Neural crest cell (in vitro differentiated cells): ENCODE data around the gene SERPINB7. TPM values are rescaled to one million over a fixed set of nuclear protein-coding genes. Genes with fewer than 3 reads are reported as not detected.

Experiments
- DNase-seq: peaks from one replicate; pipeline ENCODE4 v3.0.0; 2021; ENCODE audit warnings: low read depth, mixed read lengths, low spot score
- H3K27ac Mint-ChIP-seq: one replicate; pipeline ENCODE4 v1.8.0; 2021; ENCODE audit warnings: mild to moderate bottlenecking, mixed read lengths; ENCODE audit not compliant: unreplicated experiment
- H3K27me3 Mint-ChIP-seq: 2 replicates; pipeline ENCODE4 v1.8.0; 2021; ENCODE audit warnings: low read depth, mild to moderate bottlenecking, mixed read lengths
- H3K36me3 Mint-ChIP-seq: 2 replicates; pipeline ENCODE4 v1.8.0; 2021; ENCODE audit warnings: low read depth, mild to moderate bottlenecking, mixed read lengths
- H3K4me1 Mint-ChIP-seq: 2 replicates; pipeline ENCODE4 v1.8.0; 2021; ENCODE audit warnings: mixed read lengths
- H3K4me3 Mint-ChIP-seq: one replicate; pipeline ENCODE4 v1.8.0; 2021; ENCODE audit warnings: mild to moderate bottlenecking, mixed read lengths
- H3K9me3 Mint-ChIP-seq: 2 replicates; pipeline ENCODE4 v1.8.0; 2021; ENCODE audit warnings: mixed read lengths
- total RNA-seq: library from RNA; stranded (reverse); gene quantifications from 2 replicates; pipeline ENCODE4 v1.2.1, GENCODE V29; 2021
- TF ChIP-seq, protein P1 (sequence below): fragments of 200-600 bp; sonication (generic); conservative IDR thresholded peaks from 2 replicates; pipeline ENCODE4 v1.5.0; 2021; ENCODE audit warnings: antibody characterized with exemption, mild to moderate bottlenecking

SERPINB7 gene
- total RNA-seq, 1 donor from 2014 or later: not detected

DNA sequence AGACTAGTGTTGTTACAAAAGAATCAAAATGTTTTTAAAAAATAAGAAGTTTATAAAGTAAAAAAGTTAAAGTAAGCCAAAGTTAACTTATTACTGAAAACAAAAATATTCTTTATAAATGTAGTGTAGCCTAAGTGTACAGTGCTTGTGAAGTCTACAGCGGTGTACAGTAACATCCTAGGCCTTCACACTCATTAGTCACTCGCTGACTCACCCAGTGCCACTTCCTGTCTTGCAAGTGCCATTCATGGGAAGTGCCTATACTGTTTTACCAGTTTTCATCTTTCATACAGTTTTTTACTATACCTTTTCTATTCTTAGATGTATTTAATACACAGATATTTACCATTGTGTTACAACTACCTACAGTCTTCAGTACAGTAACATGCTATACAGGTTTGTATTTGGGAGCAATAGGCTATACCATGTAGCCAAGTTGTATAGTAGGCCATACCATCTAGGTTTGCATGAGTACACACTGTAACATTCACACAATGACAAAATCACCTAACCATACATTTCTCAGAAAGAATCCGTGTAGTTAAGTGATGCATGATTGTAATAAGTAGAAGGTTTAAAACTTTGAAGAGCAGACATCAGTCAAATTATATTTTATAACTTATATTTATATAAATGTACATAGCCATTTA is 13.4 kb downstream of the SERPINB7 start:
- no peak overlapping the region for H3K4me3 Mint-ChIP-seq
- no peaks in the 10 kb centered on the region for H3K36me3 Mint-ChIP-seq
- no peaks in the 10 kb centered on the region for H3K4me1 Mint-ChIP-seq
- no peak for DNase-seq
- no peaks in the 10 kb centered on the region for H3K27me3 Mint-ChIP-seq
- TF ChIP-seq, protein P1, sequence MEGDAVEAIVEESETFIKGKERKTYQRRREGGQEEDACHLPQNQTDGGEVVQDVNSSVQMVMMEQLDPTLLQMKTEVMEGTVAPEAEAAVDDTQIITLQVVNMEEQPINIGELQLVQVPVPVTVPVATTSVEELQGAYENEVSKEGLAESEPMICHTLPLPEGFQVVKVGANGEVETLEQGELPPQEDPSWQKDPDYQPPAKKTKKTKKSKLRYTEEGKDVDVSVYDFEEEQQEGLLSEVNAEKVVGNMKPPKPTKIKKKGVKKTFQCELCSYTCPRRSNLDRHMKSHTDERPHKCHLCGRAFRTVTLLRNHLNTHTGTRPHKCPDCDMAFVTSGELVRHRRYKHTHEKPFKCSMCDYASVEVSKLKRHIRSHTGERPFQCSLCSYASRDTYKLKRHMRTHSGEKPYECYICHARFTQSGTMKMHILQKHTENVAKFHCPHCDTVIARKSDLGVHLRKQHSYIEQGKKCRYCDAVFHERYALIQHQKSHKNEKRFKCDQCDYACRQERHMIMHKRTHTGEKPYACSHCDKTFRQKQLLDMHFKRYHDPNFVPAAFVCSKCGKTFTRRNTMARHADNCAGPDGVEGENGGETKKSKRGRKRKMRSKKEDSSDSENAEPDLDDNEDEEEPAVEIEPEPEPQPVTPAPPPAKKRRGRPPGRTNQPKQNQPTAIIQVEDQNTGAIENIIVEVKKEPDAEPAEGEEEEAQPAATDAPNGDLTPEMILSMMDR: no peak
- H3K27ac Mint-ChIP-seq: no peak overlapping the region
- H3K9me3 Mint-ChIP-seq: no peaks in the 10 kb centered on the region

DNA sequence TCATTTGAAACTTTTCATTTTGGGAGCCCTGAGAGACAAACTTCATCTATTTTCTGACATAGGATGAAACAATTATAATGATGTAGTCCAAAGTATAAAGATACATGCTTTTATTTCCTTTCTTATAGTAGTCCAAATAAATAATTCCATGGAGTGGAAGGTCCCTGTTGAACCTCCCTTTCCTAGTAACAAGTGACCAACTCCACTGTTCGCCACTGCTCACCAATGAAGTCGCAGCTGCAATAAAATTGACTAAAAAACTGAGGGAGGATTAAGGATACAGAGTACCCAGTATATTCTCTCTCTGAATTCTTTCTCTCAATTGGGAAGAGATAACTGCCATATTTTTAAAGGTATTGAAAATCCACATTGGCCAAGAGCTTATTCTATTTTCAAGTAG is 14.1 kb downstream of the SERPINB7 start:
- TF ChIP-seq, protein P1: no peak
- no peak for DNase-seq
- H3K4me1 Mint-ChIP-seq: no peaks in the 10 kb centered on the region
- no peaks in the 10 kb centered on the region for H3K9me3 Mint-ChIP-seq
- H3K4me3 Mint-ChIP-seq: no peak overlapping the region
- no peaks in the 10 kb centered on the region for H3K27me3 Mint-ChIP-seq
- no peaks in the 10 kb centered on the region for H3K36me3 Mint-ChIP-seq
- H3K27ac Mint-ChIP-seq: no peak overlapping the region

DNA sequence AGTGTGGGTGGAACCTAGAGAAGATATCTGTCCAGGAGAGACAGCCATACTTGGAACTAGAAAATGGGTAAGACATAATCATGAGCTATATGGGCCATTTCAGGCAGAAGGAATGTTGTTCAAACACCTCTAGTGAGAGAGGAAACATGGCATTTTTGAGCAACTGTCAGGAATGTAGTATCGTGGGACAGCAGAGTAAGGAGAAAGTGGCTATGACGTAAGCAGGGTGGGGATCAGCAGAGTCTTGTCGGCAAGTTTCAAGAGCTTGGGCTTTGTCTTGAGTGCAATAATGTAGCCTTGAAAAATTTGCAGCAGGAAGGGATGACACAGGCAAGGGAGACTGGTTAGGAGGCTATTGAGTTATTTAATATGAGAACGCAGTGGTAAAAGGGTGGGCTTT is 20.4 kb downstream of the SERPINB7 start:
- Mint-ChIP-seq H3K9me3 (no peaks in the 10 kb centered on the region), H3K4me1 (no peaks in the 10 kb centered on the region), H3K4me3 (no peak overlapping the region), H3K27me3 (no peaks in the 10 kb centered on the region), H3K36me3 (no peaks in the 10 kb centered on the region), H3K27ac (no peak overlapping the region)
- no peak for DNase-seq
- TF ChIP-seq, protein P1: no peak

DNA sequence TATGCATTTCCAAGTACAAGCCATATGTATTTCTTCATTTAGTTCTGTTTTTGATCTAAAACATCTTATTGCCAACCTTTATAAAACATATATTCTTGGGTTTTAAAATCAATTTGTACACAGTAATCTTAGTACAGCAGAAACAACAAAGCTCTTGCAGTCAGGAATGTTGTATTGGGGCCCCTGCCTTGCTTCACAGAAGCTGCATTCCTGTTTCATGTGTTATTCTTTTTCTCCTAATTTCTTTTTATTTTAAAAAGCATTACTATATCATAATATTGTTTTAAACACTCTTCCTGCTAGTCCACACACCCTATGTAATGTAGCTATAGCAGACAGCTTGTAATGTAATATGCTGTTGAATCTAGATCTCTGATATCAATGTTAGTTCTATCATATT is 24.0 kb downstream of the SERPINB7 start:
- H3K36me3 Mint-ChIP-seq: no peaks in the 10 kb centered on the region
- TF ChIP-seq, protein P1: no peak
- H3K9me3 Mint-ChIP-seq: no peaks in the 10 kb centered on the region

DNA sequence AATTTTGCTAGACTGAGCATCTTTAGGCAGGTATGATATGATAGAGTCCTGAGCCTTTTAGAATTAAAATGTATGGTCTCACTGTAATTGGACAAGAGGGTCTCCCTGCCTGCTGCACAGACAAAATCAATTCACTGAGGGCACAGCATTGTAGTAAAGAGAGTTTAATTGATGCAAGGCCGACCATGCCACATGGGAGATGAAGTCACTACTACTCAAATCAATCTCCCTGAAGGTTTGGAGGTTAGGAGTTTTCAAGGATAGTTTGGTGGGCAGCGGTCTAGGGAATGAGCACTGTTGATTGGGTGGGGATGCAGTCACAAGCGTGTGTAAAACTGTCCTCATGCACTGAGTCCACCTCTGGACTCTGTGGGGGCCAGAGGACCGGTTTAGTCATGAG is 26.1 kb downstream of the SERPINB7 start:
- TF ChIP-seq, protein P1: no peak
- no peaks in the 10 kb centered on the region for H3K4me1 Mint-ChIP-seq
- no peaks in the 10 kb centered on the region for H3K27me3 Mint-ChIP-seq
- peaks cover 2% of the 10 kb centered on the region for H3K9me3 Mint-ChIP-seq
- no peaks in the 10 kb centered on the region for H3K36me3 Mint-ChIP-seq
- no peak for DNase-seq
- H3K4me3 Mint-ChIP-seq: no peak overlapping the region
- H3K27ac Mint-ChIP-seq: no peak overlapping the region

More for the DNA sequence above, 24.0 kb downstream of the SERPINB7 start:
- no peaks in the 10 kb centered on the region for H3K4me1 Mint-ChIP-seq
- no peak overlapping the region for H3K27ac Mint-ChIP-seq
- no peak overlapping the region for H3K4me3 Mint-ChIP-seq
- DNase-seq: no peak
- no peaks in the 10 kb centered on the region for H3K27me3 Mint-ChIP-seq
